Smooth muscle cell (in vitro differentiated cells): Measurements from ENCODE around the gene NXN. TPM values are rescaled to one million over a fixed set of nuclear protein-coding genes. Genes with fewer than 3 reads are reported as not detected.

Experiments
- DNase-seq: peaks from one replicate; lab custom pipeline; 2025; ENCODE audit not compliant: unreplicated experiment; lab: John Stamatoyannopoulos, UW
- H2AFZ ChIP-seq: fragments of 200-600 bp; sonication (generic); 2 replicates; pipeline ENCODE4 v1.6.0; 2016; ENCODE audit warnings: antibody characterized with exemption, low read depth, mild to moderate bottlenecking
- H3F3A ChIP-seq: fragments of 200-600 bp; sonication (generic); 2 replicates; pipeline ENCODE4 v1.6.0; 2017; ENCODE audit warnings: antibody characterized with exemption, low read depth
- H3K27ac ChIP-seq: fragments of 200-600 bp; sonication (generic); 2 replicates; pipeline ENCODE4 v1.5.1; 2016; ENCODE audit warnings: low read depth, mild to moderate bottlenecking
- H3K27me3 ChIP-seq: fragments of 200-600 bp; sonication (generic); 2 replicates; pipeline ENCODE4 v1.6.1; 2016; ENCODE audit warnings: low read depth, mild to moderate bottlenecking
- H3K36me3 ChIP-seq: fragments of 200-600 bp; sonication (generic); 2 replicates; pipeline ENCODE4 v1.5.1; 2016; ENCODE audit warnings: low read depth
- H3K4me1 ChIP-seq: fragments of 200-600 bp; sonication (generic); 2 replicates; pipeline ENCODE4 v1.5.1; 2016; ENCODE audit warnings: low read depth
- H3K4me2 ChIP-seq: fragments of 200-600 bp; sonication (generic); 2 replicates; pipeline ENCODE4 v1.6.0; 2016; ENCODE audit warnings: mild to moderate bottlenecking
- H3K4me3 ChIP-seq: fragments of 200-600 bp; sonication (generic); 2 replicates; pipeline ENCODE4 v1.5.1; 2016; ENCODE audit warnings: mild to moderate bottlenecking
- H3K79me2 ChIP-seq: fragments of 200-600 bp; sonication (generic); 2 replicates; pipeline ENCODE4 v1.6.0; 2016; ENCODE audit warnings: low read depth, mild to moderate bottlenecking
- H3K9ac ChIP-seq: fragments of 200-600 bp; sonication (generic); 2 replicates; pipeline ENCODE4 v1.6.0; 2016; ENCODE audit warnings: low read depth
- H3K9me3 ChIP-seq: fragments of 200-600 bp; sonication (generic); replicated peaks from 2 replicates; pipeline ENCODE4 v1.5.1; 2016; ENCODE audit warnings: low read depth
- H4K20me1 ChIP-seq: fragments of 200-600 bp; sonication (generic); 2 replicates; pipeline ENCODE4 v1.6.0; 2016; ENCODE audit warnings: low read depth
- WGBS: methylation state at CpG from one replicate; pipeline ENCODE4 v1.1.7; 2016; ENCODE audit warnings: low lambda C conversion rate; 5-methylcytosine and 5-hydroxymethylcytosine counted together
- polyA plus RNA-seq: library from polyadenylated mRNA; unstranded; fragments of >200 nt; fragmentation: Nextera tagmentation; extraction: Ambion mirVana; gene quantifications from 2 replicates; pipeline ENCODE4 v1.2.1, GENCODE V29; 2016
- total RNA-seq: library from RNA; depleted of rRNA; stranded (reverse); fragments of >200 nt; gene quantifications from 2 replicates; pipeline ENCODE4 v1.2.3, GENCODE V29; 2014
- TF ChIP-seq, protein P1 (sequence below): fragments of 200-600 bp; sonication (generic); IDR thresholded peaks from 2 replicates; pipeline ENCODE4 v1.5.1; 2017; ENCODE audit warnings: borderline replicate concordance, mild to moderate bottlenecking, antibody characterized with exemption; ENCODE audit not compliant: insufficient read depth, poor library complexity, severe bottlenecking

NXN gene
- total and polyA plus RNA-seq, 2 experiments from 2014 or later, result 58.3 to 78.6 TPM

DNA sequence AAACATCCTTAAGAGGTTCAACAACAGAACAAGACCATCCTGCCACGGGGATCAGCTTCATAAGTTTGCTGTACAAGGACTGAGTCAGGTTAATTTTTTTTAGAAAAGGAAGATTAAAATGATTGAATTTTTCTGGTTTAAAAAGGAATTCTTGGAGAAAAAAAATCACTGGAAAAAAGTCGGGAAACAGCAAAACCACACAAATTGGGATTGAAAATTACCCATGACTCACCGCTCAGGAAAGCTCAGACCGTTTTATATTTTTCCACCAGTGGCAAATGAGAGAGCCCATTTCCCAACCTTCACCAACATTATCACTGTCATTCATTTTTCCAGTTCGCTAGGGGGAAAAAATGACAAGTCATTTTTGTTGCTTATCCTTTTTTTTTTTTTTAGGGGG, 150.8 kb downstream of the NXN start:
- TF ChIP-seq, protein P1, sequence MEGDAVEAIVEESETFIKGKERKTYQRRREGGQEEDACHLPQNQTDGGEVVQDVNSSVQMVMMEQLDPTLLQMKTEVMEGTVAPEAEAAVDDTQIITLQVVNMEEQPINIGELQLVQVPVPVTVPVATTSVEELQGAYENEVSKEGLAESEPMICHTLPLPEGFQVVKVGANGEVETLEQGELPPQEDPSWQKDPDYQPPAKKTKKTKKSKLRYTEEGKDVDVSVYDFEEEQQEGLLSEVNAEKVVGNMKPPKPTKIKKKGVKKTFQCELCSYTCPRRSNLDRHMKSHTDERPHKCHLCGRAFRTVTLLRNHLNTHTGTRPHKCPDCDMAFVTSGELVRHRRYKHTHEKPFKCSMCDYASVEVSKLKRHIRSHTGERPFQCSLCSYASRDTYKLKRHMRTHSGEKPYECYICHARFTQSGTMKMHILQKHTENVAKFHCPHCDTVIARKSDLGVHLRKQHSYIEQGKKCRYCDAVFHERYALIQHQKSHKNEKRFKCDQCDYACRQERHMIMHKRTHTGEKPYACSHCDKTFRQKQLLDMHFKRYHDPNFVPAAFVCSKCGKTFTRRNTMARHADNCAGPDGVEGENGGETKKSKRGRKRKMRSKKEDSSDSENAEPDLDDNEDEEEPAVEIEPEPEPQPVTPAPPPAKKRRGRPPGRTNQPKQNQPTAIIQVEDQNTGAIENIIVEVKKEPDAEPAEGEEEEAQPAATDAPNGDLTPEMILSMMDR, result no peak
- no peaks in the 10 kb centered on the region for H3K36me3 ChIP-seq
- no peaks in the 10 kb centered on the region for H3K27me3 ChIP-seq
- DNase-seq, result no peak
- 42% methylated on average over 5 of the region's 5 CpGs for WGBS
- no peak overlapping the region for H2AFZ ChIP-seq
- peaks cover 85% of the 10 kb centered on the region for H3K79me2 ChIP-seq
- no peaks in the 10 kb centered on the region for H3K4me1 ChIP-seq
- no peak overlapping the region for H3K9ac ChIP-seq
- H3K4me3 ChIP-seq, result no peak overlapping the region
- H3K27ac ChIP-seq, result no peak overlapping the region
- H4K20me1 ChIP-seq, result peaks cover 61% of the 10 kb centered on the region
- H3K9me3 ChIP-seq, result no peaks in the 10 kb centered on the region
- H3K4me2 ChIP-seq, result no peak overlapping the region
- no peaks in the 10 kb centered on the region for H3F3A ChIP-seq

DNA sequence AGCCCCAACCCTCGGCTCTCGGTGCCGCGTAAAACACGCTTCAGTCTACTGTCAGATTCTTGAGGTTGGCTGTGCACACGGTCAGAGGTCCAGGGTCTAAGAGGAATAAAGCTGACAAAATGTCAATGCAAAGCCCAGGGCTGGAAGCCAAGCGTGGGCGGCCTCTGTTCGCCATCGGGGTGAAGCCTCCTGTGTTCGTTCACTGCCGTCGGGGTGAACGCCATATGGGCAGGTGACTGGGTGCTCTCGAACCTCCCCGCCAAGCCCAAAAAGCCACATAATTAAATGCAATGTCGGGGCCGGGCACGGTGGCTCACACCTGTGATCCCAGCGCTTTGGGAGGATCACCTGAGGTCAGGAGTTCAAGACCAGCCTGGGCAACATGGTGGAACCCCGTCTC, 152.8 kb downstream of the NXN start:
- TF ChIP-seq, protein P1, result no peak
- H4K20me1 ChIP-seq, result peaks cover 66% of the 10 kb centered on the region
- 95% methylated on average over 21 of the region's 21 CpGs for WGBS
- no peaks in the 10 kb centered on the region for H3K36me3 ChIP-seq
- no peak for DNase-seq
- peaks cover 70% of the 10 kb centered on the region for H3K79me2 ChIP-seq
- no peak overlapping the region for H3K4me3 ChIP-seq
- H3K27me3 ChIP-seq, result no peaks in the 10 kb centered on the region
- H2AFZ ChIP-seq, result no peak overlapping the region
- no peaks in the 10 kb centered on the region for H3K4me1 ChIP-seq
- H3K9ac ChIP-seq, result no peak overlapping the region
- no peak overlapping the region for H3K27ac ChIP-seq
- H3F3A ChIP-seq, result no peaks in the 10 kb centered on the region
- no peaks in the 10 kb centered on the region for H3K9me3 ChIP-seq
- H3K4me2 ChIP-seq, result no peak overlapping the region

DNA sequence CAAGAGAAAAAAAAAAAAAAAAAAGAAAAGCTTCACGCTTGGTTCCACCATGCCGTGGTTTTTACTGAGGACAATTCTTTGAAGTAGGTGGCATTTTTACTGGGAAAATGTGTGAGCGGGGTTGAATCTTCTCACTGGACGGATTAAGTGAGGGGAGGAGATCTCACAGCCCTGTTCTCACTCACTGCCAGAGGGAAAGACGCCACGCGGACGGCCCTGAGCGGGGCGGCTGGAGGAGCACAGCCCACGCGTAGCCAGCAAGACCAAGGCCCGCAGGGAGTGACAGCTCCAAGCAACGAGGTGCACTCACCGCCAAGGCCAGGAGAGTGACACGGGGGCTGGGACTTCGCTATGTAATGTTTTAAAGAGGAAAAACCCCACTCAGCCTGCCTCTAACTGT, 154.4 kb downstream of the NXN start:
- Histone ChIP-seq H3K9me3 (no peaks in the 10 kb centered on the region), H2AFZ (no peak overlapping the region), H3K4me1 (no peaks in the 10 kb centered on the region), H3K79me2 (peaks cover 56% of the 10 kb centered on the region), H3K36me3 (no peaks in the 10 kb centered on the region), H3K4me3 (no peak overlapping the region), H4K20me1 (peaks cover 60% of the 10 kb centered on the region), H3K27me3 (no peaks in the 10 kb centered on the region), H3K27ac (no peak overlapping the region), H3F3A (no peaks in the 10 kb centered on the region), H3K4me2 (no peak overlapping the region), H3K9ac (no peak overlapping the region)
- TF ChIP-seq, protein P1, result no peak
- no peak for DNase-seq
- 92% methylated on average over 17 of the region's 17 CpGs for WGBS

DNA sequence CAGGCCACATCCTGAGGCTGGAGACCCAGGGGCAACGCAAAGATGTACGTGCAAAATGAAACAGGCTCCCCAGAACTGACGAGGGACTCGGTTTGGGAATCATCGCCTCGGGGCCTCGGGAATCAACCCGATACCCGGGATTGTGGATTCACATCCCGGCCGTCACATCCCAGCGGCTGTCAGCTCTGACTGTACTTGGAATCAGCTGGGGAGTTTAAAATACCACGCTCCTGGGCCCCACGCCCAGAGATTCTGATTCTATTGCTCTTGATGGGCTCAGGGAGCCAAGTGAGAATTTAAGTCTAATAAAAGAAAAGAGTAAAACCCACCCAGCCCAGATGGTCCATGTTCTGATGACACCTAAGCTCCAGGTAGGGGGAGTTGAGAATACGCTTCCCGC, 155.2 kb downstream of the NXN start:
- H3K9me3 ChIP-seq, result no peaks in the 10 kb centered on the region
- no peaks in the 10 kb centered on the region for H3K4me1 ChIP-seq
- no peak for DNase-seq
- H4K20me1 ChIP-seq, result peaks cover 60% of the 10 kb centered on the region
- no peak overlapping the region for H3K4me2 ChIP-seq
- no peaks in the 10 kb centered on the region for H3K27me3 ChIP-seq
- H3K79me2 ChIP-seq, result peaks cover 50% of the 10 kb centered on the region
- H2AFZ ChIP-seq, result no peak overlapping the region
- H3K36me3 ChIP-seq, result no peaks in the 10 kb centered on the region
- H3K4me3 ChIP-seq, result no peak overlapping the region
- WGBS, result 92% methylated on average over 16 of the region's 16 CpGs
- TF ChIP-seq, protein P1, result no peak
- H3K9ac ChIP-seq, result no peak overlapping the region
- H3K27ac ChIP-seq, result no peak overlapping the region
- H3F3A ChIP-seq, result no peaks in the 10 kb centered on the region
